HG03045 (cell line): ENCODE measurements around the gene PTGS1.

Experiments used
- ATAC-seq: cut with Tn5 transposase; IDR thresholded peaks from one replicate; pipeline ENCODE4 v1.9.1; 2021; ENCODE audit warnings: mild to moderate bottlenecking, moderate library complexity; ENCODE audit not compliant: unreplicated experiment

PTGS1 gene

DNA sequence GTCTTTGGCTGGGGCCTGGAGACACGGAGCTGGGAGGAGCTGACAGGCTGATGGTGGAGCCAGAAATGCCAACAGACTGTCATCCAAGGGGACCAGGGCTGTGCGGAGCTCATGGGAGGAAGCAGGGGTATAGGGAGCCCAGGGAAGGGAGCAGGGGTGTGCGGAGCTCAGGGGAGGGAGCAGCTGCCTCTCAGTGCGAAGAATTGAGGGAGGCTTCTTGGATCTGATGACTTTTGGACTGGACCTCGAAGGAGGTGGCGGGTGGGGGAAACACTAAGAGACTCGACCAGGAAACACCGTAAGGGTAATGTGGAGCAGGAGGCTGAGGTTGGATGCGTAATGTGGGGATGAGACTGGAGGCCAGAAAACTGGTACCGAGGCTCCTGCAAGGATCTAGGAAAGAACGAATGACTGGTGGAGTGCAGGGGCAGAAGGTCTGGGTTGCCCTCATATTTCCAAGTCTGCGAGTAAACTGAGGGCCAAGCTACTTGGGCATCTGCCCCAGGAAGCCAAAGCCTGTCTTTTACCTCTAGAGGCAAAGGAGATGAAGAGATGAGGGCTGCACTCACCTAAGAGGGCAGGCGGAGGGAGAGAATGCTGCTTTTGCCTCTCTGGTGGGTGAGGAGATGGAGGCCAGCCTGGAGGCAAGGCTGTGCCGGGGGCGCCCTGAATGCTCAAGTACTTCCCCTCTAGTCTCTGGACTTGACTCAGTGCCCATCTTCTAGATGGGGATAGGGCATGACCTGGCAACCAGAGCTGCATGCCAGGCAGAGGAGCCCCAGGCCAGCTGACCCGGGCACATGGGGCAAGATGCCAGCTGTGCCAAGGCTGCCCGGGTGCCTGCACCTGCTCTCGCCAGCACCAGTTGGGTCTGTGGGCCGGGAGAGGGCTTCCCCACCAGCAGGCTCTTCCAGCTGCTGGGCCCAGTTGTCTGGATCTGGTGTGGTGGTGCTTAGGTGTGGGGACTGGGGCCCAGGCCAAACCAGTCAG, 2.3 kb downstream of the PTGS1 start:
- no peak for ATAC-seq

DNA sequence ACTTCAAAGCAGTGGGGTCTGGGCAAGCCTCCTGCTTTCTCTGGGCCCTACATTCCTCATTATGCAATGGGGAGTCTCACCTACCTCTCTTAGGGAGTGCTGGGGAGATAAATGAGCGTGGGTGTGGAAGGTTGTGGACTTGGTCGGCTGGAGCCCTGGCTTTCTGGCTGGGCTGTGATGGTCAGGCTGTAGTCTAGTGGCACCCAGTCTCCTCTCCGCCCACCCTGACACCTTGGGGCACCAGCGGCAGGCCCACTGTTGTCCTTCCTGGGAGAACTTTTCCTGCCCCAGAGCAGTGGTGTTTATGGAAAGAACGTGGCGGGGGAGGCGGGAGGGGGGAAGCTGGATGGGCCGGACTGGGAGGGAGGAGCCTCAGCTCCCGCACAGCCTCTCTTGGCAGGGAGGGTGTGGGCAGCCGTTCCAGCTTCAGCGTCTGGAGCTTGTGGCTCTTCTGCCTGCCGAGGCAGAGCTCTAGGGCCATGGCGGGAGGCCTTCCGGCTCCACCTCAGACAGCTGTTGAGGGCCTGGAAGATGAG, 4.1 kb downstream of the PTGS1 start:
- no peak for ATAC-seq

DNA sequence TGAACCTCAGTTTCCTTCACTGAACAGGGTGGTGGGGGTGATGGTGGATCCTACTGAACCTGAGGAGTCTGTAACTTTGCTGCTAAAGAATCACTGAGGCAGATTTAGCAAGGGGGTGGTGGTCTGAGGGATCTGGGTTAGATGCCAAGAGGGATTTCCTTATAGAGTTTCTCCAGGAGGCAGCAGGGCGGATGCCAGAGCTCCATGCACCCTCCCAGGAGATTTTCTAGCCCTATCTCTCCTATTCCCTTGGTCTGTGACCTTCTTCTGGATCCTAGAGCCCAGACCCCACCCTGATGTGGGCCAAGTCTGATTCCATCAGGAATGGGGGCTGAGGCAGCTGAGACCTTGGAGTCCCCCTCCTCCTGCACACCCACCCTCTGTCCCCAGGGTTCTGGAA, 6.0 kb downstream of the PTGS1 start:
- no peak for ATAC-seq

DNA sequence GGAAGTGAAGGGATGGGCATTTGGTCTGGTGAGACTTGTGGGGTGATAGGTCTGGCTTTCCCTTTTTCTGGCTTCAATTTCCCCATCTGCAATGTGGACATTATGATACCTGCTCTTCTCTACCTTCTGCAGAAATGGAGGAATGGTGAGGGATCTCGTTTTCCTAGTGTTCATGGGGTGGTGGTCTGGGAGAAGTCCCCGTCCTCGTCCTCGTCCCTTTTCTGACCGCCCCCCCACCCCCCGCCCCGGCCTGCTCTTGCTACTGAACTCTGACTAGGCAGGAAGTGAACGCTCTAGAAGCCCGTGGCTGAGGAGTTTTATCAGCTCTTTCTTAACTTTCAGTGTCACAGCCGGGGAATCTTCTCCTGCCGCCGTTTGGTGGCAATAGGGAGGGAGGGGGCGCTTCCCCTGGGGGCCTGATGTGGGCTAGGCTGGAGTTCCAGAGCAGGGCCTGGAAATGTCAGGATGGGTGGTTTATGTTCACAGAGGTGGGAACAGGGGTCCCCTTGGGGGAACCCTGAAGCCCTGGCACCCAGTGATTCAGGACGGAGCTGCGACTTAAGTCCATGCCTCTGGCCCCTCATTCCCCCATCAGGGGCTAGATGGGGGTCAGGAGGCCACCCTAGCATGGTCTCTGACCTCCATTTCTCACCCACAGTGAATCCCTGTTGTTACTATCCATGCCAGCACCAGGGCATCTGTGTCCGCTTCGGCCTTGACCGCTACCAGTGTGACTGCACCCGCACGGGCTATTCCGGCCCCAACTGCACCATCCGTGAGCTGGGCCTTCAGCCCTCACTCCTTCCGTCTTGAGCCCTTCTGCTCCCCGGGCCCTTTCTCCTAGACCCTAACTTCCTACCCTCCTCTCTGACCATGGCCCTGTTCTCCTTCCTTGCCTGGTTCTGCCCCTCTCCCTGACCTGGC, 6.7 kb downstream of the PTGS1 start:
- ATAC-seq: no peak

DNA sequence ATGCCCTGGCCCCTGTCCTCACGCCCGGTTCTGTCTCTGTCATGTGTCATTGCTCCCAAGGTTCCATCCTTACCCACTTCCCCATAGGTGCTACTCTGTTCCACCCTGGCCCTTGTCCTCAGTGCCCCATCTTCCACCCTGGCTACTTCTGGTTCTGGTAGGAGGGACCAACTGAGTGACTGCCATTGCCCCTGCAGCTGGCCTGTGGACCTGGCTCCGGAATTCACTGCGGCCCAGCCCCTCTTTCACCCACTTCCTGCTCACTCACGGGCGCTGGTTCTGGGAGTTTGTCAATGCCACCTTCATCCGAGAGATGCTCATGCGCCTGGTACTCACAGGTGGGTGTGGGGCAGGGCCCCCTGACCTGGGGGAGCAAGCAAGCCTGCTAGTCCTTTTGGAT, 7.4 kb downstream of the PTGS1 start:
- ATAC-seq: no peak

DNA sequence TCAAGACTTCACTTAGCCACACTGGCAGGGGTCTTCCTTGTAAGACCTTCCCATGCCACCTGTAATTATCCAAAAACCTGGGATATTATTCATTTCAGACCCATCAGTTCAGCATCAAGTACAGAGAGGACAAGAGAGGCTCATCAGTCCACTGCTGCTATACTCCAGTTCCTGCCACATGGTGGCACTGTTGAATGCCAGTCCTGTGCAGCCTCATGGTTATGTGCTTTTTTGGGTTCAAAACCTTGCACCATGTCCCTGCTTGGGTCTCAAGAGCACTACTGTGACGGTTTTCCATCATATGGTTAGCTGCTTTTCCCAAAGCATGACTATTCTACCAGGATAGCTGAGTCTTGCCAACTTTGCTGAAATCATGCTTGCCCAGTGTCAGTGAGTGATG, 8.5 kb downstream of the PTGS1 start:
- no peak for ATAC-seq

DNA sequence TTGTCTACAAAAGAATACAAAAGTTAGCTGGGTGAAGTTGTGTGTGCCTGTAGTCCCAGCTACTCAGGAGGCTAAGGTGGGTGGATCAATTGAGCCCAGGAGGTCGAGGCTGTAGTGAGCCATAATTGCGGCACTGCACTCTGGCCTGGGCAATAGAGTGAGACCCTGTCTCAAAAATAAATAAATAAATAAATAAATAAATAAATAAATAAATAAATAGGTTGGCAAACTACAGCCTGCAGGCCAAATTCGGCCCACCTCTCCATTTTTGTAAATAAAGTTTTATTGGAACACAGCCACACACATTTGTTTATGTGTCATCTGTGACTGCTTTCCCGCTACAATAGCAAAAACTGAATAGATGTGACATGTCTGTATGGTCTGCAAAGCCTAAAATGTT, 9.5 kb downstream of the PTGS1 start:
- no peak for ATAC-seq

DNA sequence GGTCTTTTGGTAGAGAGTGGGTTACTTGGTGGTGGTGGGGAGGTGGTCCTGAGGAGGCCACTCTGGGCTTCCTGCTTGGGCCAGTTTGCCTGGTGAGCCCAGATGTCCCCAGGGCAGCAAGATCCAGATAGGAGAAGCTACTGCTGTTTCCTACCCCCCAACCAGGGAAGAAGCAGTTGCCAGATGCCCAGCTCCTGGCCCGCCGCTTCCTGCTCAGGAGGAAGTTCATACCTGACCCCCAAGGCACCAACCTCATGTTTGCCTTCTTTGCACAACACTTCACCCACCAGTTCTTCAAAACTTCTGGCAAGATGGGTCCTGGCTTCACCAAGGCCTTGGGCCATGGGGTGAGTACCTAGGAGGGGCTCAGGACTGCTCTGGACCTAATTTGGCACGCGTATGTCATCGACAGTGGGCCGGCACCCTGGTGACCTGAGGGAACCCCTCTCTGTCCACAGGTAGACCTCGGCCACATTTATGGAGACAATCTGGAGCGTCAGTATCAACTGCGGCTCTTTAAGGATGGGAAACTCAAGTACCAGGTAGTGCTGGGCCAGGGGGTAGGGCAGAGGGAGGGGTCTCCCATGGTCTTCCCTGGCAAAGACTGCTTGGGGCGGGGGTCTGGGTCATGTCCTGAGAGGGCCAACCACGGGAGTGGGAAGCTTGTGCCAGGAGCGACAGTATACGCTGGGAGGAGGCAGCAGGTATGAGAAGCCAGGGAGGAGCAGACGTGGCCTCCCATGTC, 10.6 kb downstream of the PTGS1 start:
- ATAC-seq: no peak

DNA sequence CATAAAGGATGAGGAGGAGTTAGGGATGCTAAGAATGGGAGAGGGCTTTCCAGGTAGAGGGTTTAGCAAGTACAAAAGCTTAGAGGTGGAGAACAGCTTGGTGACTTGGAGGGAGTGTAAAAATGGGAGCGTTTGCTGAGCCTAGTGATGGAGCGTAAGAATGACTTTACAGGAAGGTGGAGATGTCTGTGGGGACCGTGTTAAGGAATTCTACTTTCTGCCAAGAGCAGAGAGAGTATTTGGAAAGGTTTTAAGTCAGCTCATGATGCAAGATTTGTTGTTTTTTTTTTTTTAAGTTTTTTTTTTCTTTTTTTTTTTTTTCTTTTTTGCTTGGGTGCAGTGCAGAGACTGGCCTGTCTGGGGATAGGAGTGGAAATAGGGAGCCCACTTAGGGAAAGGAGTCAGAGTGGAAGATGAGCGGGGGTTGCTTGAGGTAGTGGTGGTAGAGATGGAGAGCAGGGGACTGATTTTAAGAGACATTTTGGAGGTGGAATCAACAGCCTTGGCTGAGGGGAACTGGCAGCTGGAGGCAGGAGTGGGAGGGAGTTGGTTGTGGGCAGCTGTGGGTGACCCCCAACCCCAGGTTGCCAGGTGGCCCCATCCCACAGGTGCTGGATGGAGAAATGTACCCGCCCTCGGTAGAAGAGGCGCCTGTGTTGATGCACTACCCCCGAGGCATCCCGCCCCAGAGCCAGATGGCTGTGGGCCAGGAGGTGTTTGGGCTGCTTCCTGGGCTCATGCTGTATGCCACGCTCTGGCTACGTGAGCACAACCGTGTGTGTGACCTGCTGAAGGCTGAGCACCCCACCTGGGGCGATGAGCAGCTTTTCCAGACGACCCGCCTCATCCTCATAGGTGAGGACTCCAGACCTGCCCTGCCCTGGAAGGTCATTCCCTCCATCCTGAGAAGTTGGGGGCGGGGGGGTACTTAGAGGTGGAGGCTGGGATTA, 12.4 kb downstream of the PTGS1 start:
- ATAC-seq: no peak

DNA sequence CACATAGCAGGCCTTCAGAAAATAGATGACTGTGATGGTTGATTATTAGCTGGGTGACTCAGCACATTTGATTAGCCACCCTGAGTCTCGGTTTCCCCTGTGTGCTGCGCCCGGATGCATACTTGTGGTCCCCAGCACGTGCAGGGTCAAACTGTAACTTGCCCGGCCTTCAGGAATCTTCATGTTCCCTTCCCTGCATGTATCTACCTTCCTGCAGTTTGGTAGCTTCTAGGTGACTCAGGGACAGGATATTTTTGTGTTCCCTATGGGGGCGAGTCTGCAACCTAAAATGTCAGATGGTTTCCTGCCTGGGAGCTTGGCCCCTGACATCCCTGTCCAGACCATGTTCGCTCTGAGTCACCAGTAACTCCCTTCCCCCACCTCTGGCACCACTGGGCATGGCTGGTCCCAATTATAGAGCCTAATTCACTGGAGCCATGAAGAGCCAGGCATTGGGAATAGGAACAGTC, 13.2 kb downstream of the PTGS1 start:
- no peak for ATAC-seq

DNA sequence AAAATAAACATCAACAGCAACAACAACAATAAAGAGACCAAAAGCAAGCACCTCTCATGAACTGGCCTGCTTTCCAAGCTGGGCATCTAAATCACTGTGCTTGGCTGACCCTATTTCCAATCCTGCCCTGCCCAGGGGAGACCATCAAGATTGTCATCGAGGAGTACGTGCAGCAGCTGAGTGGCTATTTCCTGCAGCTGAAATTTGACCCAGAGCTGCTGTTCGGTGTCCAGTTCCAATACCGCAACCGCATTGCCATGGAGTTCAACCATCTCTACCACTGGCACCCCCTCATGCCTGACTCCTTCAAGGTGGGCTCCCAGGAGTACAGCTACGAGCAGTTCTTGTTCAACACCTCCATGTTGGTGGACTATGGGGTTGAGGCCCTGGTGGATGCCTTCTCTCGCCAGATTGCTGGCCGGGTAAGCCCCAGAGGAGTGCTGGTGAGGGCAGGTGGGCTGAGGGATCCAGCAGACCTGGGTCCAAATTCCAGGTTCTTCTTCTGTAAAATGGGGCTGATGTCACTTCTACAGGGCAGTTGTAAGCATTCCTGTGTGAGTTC, 15.6 kb downstream of the PTGS1 start:
- no peak for ATAC-seq

DNA sequence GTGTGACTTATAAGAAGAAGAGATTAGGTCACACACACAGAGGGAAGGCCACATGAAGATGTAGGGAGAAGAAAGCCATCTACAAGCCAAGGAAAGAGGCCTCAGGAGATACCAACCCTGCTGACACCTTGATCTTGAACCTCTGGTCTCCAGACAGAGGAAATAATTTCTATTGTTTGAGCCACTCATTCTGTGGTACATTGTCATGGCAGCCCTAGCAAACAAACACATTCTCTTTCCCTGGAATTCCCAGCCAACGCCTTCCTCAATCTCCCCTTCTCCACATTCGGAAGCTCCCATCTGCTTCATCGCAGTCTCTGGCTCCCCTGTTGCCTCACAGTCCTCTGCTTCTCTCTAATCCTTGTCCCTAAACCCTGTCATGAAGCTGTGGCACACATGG, 16.7 kb downstream of the PTGS1 start:
- ATAC-seq: no peak

DNA sequence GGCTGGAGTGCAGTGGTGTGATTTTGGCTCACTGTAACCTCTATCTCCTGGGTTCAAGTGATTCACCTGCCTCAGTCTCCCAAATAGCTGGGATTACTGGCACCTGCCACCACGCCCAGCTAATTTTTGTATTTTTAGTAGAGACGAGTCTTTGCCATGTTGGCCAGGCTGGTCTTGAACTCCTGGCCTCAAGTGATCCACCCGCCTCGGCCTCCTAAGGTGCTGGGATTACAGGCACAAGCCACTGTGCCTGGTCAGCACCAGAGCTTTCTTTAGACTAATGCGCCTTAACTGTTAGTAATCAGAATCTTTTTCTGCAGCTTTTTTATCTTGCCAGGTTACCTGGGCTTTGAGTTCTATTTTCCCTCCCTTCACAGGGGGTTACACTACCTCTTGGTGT, 18.4 kb downstream of the PTGS1 start:
- ATAC-seq: no peak

DNA sequence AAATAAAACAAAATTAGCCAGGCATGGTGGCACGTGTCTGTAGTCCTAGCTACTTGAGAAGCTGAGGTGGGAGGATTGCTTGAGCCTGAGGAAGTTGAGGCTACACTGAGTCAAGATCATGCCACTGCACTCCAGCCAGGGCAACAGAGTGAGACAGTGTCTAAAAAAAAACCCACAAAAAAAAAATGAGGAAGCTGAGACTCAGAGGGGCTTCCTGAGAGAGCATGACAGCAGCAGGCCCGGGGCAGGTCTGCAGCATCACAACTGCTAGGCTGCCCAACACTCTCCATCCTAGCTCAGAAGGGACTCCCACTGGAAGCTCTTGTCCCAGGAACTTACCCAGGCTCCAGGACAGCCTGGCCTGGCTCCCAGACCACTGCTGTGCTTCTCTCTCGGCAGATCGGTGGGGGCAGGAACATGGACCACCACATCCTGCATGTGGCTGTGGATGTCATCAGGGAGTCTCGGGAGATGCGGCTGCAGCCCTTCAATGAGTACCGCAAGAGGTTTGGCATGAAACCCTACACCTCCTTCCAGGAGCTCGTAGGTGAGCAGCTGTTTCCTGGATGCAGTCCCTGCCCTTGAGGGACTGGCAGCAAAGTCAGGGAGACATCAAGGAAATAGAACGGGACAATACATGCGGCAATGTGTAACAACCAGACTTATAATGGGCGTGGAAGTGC, 19.1 kb downstream of the PTGS1 start:
- ATAC-seq: no peak

DNA sequence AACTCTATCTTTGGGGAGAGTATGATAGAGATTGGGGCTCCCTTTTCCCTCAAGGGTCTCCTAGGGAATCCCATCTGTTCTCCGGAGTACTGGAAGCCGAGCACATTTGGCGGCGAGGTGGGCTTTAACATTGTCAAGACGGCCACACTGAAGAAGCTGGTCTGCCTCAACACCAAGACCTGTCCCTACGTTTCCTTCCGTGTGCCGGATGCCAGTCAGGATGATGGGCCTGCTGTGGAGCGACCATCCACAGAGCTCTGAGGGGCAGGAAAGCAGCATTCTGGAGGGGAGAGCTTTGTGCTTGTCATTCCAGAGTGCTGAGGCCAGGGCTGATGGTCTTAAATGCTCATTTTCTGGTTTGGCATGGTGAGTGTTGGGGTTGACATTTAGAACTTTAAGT, 21.5 kb downstream of the PTGS1 start:
- ATAC-seq: no peak

DNA sequence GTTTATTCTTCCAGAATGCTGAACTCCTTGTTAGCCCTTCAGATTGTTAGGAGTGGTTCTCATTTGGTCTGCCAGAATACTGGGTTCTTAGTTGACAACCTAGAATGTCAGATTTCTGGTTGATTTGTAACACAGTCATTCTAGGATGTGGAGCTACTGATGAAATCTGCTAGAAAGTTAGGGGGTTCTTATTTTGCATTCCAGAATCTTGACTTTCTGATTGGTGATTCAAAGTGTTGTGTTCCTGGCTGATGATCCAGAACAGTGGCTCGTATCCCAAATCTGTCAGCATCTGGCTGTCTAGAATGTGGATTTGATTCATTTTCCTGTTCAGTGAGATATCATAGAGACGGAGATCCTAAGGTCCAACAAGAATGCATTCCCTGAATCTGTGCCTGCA, 21.9 kb downstream of the PTGS1 start:
- ATAC-seq: no peak

DNA sequence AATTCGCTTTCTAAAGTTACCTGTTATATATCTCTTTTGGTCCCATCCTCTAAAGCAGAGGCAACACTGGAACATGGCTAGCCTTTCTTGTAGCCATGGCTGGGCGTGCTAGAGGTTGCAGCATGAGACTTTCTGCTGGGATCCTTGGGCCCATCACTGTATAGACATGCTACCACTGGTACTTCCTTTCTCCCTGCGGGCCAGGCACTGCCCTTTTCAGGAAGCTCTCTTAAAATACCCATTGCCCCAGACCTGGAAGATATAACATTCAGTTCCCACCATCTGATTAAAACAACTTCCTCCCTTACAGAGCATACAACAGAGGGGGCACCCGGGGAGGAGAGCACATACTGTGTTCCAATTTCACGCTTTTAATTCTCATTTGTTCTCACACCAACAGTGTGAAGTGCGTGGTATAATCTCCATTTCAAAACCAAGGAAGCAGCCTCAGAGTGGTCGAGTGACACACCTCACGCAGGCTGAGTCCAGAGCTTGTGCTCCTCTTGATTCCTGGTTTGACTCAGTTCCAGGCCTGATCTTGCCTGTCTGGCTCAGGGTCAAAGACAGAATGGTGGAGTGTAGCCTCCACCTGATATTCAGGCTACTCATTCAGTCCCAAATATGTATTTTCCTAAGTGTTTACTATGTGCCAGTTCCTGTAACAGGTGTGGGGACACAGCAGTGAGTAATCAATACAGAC, 22.6 kb downstream of the PTGS1 start:
- ATAC-seq: no peak
